OCI-LY7 (cell line): Measurements from ENCODE around the gene FIGNL2. TPM values are rescaled to one million over a fixed set of nuclear protein-coding genes. Genes with fewer than 3 reads are reported as not detected.

Experiments
- BruUV-seq: library from RNA; stranded (reverse); fragments of 400-500 nt; replicated peaks from 2 replicates; lab custom pipeline; 2021; lab: Mats Ljungman, UMichigan
- CTCF ChIA-PET: fragments of 300-600 bp; sonication (Branson Sonifier 250); formaldehyde crosslinking; loops from one replicate; lab custom pipeline; 2022; ENCODE audit warnings: antibody characterized with exemption; ENCODE audit not compliant: unreplicated experiment; lab: Charles Lee
- POLR2A ChIA-PET: fragments of 300-600 bp; sonication (Branson Sonifier 250); formaldehyde crosslinking; loops from one replicate; lab custom pipeline; 2022; ENCODE audit warnings: antibody characterized with exemption; lab: Charles Lee
- DNase-seq: peaks from one replicate; pipeline ENCODE4 v3.0.0-alpha.2; 2015; ENCODE audit warnings: low spot score
- H2AFZ ChIP-seq: fragments of 200-600 bp; sonication (generic), shearing (Covaris generic); 2 replicates; pipeline ENCODE4 v1.6.1; 2014; ENCODE audit warnings: mild to moderate bottlenecking, antibody characterized with exemption, low read length, moderate library complexity
- H3K27ac ChIP-seq: fragments of 200-600 bp; sonication (generic); 2 replicates; pipeline ENCODE4 v1.5.1; 2014; ENCODE audit warnings: mixed run types, low read depth, mild to moderate bottlenecking, moderate library complexity, low read length, inconsistent platforms; ENCODE audit not compliant: poor library complexity, severe bottlenecking
- H3K36me3 ChIP-seq: fragments of 200-600 bp; sonication (generic); 2 replicates; pipeline ENCODE4 v1.6.1; 2014; ENCODE audit warnings: mild to moderate bottlenecking, antibody characterized with exemption, low read length, moderate library complexity, mixed read lengths; ENCODE audit not compliant: insufficient read depth
- H3K4me1 ChIP-seq: fragments of 200-600 bp; sonication (generic); 2 replicates; pipeline ENCODE4 v1.5.1; 2014; ENCODE audit warnings: mild to moderate bottlenecking, low read length; ENCODE audit not compliant: insufficient read depth, poor library complexity, severe bottlenecking
- H3K4me2 ChIP-seq: fragments of 200-600 bp; sonication (generic); 2 replicates; pipeline ENCODE4 v1.6.1; 2014; ENCODE audit warnings: mild to moderate bottlenecking, low read length
- H3K4me3 ChIP-seq: fragments of 200-600 bp; sonication (generic); 2 replicates; pipeline ENCODE4 v1.5.1; 2014; ENCODE audit warnings: mild to moderate bottlenecking, low read depth, low read length; ENCODE audit not compliant: poor library complexity, severe bottlenecking
- H3K79me2 ChIP-seq: fragments of 200-600 bp; sonication (generic); 2 replicates; pipeline ENCODE4 v1.6.1; 2016; ENCODE audit warnings: low read depth, mild to moderate bottlenecking, low read length, moderate library complexity, mixed read lengths; ENCODE audit not compliant: insufficient read depth
- H3K9me2 ChIP-seq: fragments of 200-600 bp; sonication (generic); 2 replicates; pipeline ENCODE4 v1.6.1; 2016; ENCODE audit warnings: mild to moderate bottlenecking, low read length, mixed read lengths; ENCODE audit not compliant: insufficient read depth
- H3K9me3 ChIP-seq: fragments of 200-600 bp; sonication (generic); 2 replicates; pipeline ENCODE4 v1.6.1; 2014; ENCODE audit warnings: mild to moderate bottlenecking, mixed run types, low read length, mixed read lengths
- H4K20me1 ChIP-seq: fragments of 200-600 bp; sonication (generic); 2 replicates; pipeline ENCODE4 v1.6.1; 2014; ENCODE audit warnings: mild to moderate bottlenecking, antibody characterized with exemption, low read length, moderate library complexity, mixed read lengths; ENCODE audit not compliant: insufficient read depth
- CTCF ChIP-seq: fragments of 200-600 bp; sonication (generic); conservative IDR thresholded peaks from 2 replicates; pipeline ENCODE4 v1.5.1; 2014; ENCODE audit warnings: mild to moderate bottlenecking, antibody characterized with exemption, low read length, moderate library complexity, mixed read lengths
- EZH2phosphoT487 ChIP-seq: fragments of 200-600 bp; sonication (generic); IDR thresholded peaks from 2 replicates; pipeline ENCODE4 v1.6.1; 2018; ENCODE audit warnings: low read depth, borderline replicate concordance, mild to moderate bottlenecking, mixed run types, antibody characterized with exemption, low read length, moderate library complexity, mixed read lengths
- intact Hi-C: fragments of 100-400 bp; cut with micrococcal nuclease; formaldehyde crosslinking; loops from one replicate; pipeline ENCODE4 v1.10.0; 2022; ENCODE audit not compliant: unreplicated experiment
- total RNA-seq, 2 experiments: library from RNA; depleted of rRNA in 1 of 2; stranded (reverse); fragments of >200 nt in 1 of 2; shearing (Covaris generic) in 1 of 2; gene quantifications; 2 replicates each; pipeline ENCODE4 v1.2.3, GENCODE V29; 2014 to 2022

The FIGNL2 gene
- total RNA-seq, 2 experiments from 2014 or later: not detected

- POLR2A ChIA-PET: no interaction called here
- H3K4me3 ChIP-seq: no peak overlapping the region
- DNase-seq: no peak
- intact Hi-C loops: loop anchor here (10.0 kb wide), 1 partner anchor 336 kb away; no protein-coding TSS in a partner anchor
- H3K9me2 ChIP-seq: no peaks in the 10 kb centered on the region
- no peak overlapping the region for H3K4me2 ChIP-seq
- H3K27ac ChIP-seq: no peak overlapping the region
- CTCF ChIA-PET: interaction anchor here (0.8 kb wide), 1 partner anchor 16 kb away, joined by 3 read pairs; no protein-coding TSS in a partner anchor
- no peaks in the 10 kb centered on the region for H4K20me1 ChIP-seq
- H3K9me3 ChIP-seq: no peaks in the 10 kb centered on the region
- no peaks in the 10 kb centered on the region for H3K36me3 ChIP-seq
- TF ChIP-seq CTCF: no peak
- no peak for TF ChIP-seq EZH2phosphoT487
- BruUV-seq: no TSS peak
- no peak overlapping the region for H2AFZ ChIP-seq
- no peaks in the 10 kb centered on the region for H3K4me1 ChIP-seq
- H3K79me2 ChIP-seq: no peaks in the 10 kb centered on the region
Observed at GRCh38 chr12:51870504-51870903, 22.0 kb upstream of the FIGNL2 start.

- POLR2A ChIA-PET: no interaction called here
- TF ChIP-seq CTCF (no peak), EZH2phosphoT487 (no peak)
- CTCF ChIA-PET: interaction anchor here (0.8 kb wide), 1 partner anchor 16 kb away, joined by 3 read pairs; no protein-coding TSS in a partner anchor
Observed at GRCh38 chr12:51869931-51870330, 21.4 kb upstream of the FIGNL2 start.

DNA sequence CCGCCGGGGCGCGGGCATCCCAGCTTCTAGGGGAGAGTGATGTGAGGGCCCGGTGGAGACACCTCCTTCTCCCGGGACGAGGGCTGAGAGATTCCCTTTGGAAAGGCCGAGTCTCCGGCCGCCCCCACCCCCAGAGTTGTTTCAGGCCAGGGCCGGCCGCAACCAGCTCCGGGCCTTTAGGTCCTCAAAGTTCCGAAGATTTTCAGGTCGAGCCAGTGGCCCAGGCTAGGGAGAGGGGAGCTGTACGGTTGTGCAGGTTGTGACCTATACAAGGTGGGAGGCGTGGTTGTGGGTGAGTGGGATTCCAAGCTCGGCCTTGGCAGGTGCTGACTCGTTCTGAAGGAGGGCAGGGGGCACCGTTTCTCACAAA lies 21.0 kb upstream of the FIGNL2 start:
- no peaks in the 10 kb centered on the region for H3K9me3 ChIP-seq
- no peaks in the 10 kb centered on the region for H3K79me2 ChIP-seq
- ChIA-PET CTCF (no interaction called here), POLR2A (no interaction called here)
- no peak for DNase-seq
- H3K36me3 ChIP-seq: no peaks in the 10 kb centered on the region
- no peak for TF ChIP-seq EZH2phosphoT487
- no peak for TF ChIP-seq CTCF
- H3K4me3 ChIP-seq: no peak overlapping the region
- no peak overlapping the region for H2AFZ ChIP-seq
- no TSS peak for BruUV-seq
- intact Hi-C loops: no loop called here
- no peak overlapping the region for H3K27ac ChIP-seq
- no peak overlapping the region for H3K4me2 ChIP-seq
- H3K9me2 ChIP-seq: no peaks in the 10 kb centered on the region
- H4K20me1 ChIP-seq: no peaks in the 10 kb centered on the region
- H3K4me1 ChIP-seq: no peaks in the 10 kb centered on the region

More at GRCh38 chr12:51869931-51870330, 21.4 kb upstream of the FIGNL2 start:
- DNase-seq: no peak
- no peak overlapping the region for H2AFZ ChIP-seq
- no peak overlapping the region for H3K27ac ChIP-seq
- BruUV-seq: no TSS peak
- no peak overlapping the region for H3K4me3 ChIP-seq
- no peaks in the 10 kb centered on the region for H3K79me2 ChIP-seq
- no peaks in the 10 kb centered on the region for H3K36me3 ChIP-seq
- H3K9me3 ChIP-seq: no peaks in the 10 kb centered on the region
- H3K4me1 ChIP-seq: no peaks in the 10 kb centered on the region
- no peaks in the 10 kb centered on the region for H3K9me2 ChIP-seq
- no peaks in the 10 kb centered on the region for H4K20me1 ChIP-seq
- intact Hi-C loops: loop anchor here (10.0 kb wide), 1 partner anchor 335 kb away; no protein-coding TSS in a partner anchor
- H3K4me2 ChIP-seq: no peak overlapping the region
